ENCODE measurements around the gene ITSN2. TPM values are rescaled to one million over a fixed set of nuclear protein-coding genes. Genes with fewer than 3 reads are reported as not detected.

Gene ITSN2
- total and polyA plus RNA-seq, 4 donors: 10.1 to 32.4 (median 21.6) TPM

- no peaks in the 10 kb centered on the region for H3K36me3 ChIP-seq (ENCODE audit: control insufficient read depth in 4 of 4, insufficient read depth in 3 of 4, low read depth in 1 of 4, low read length in 3 of 4)
- peaks cover 4 to 18% (median 10%) of the 10 kb centered on the region in 4 donors for H3K4me1 ChIP-seq (ENCODE audit: control insufficient read depth in 4 of 4, insufficient read depth in 4 of 4, low read length in 3 of 4)
- no peak overlapping the region for H3K4me3 ChIP-seq (ENCODE audit: low read depth in 1 of 3, low read length in 3 of 3)
- no peak for DNase-seq (ENCODE audit: low spot score)
- no peak for TF ChIP-seq RXRA (IDR thresholded peaks at IDR 0.05)
- TF ChIP-seq HNF4G (IDR thresholded peaks at IDR 0.05): no peak
- TF ChIP-seq FOXA2 (IDR thresholded peaks at IDR 0.05): no peak
- TF ChIP-seq SP1 (IDR thresholded peaks at IDR 0.05): no peak
- TF ChIP-seq JUND (IDR thresholded peaks at IDR 0.05): no peak
- TF ChIP-seq REST (IDR thresholded peaks at IDR 0.05): no peak
- TF ChIP-seq RAD21 (IDR thresholded peaks at IDR 0.05): no peak
- no peak for TF ChIP-seq FOXA1 (IDR thresholded peaks at IDR 0.05)
- no peak for TF ChIP-seq GABPA (IDR thresholded peaks at IDR 0.05 in 1 of 2, conservative IDR thresholded peaks at IDR 0.05 in 1 of 2)
- TF ChIP-seq YY1 (IDR thresholded peaks at IDR 0.05): no peak
- no peak for TF ChIP-seq MAX (IDR thresholded peaks at IDR 0.05)
- TF ChIP-seq CTCF (IDR thresholded peaks at IDR 0.05; ENCODE audit: low read depth, low read length, missing input control): no peak
- TF ChIP-seq EGR1 (IDR thresholded peaks at IDR 0.05; ENCODE audit: low read depth in 2 of 2): no peak
- TF ChIP-seq HNF4A (conservative IDR thresholded peaks at IDR 0.05): no peak
- TF ChIP-seq TAF1 (conservative IDR thresholded peaks at IDR 0.05): no peak
- no peak for TF ChIP-seq NR2F2 (IDR thresholded peaks at IDR 0.05)
- no peak for TF ChIP-seq ATF3 (IDR thresholded peaks at IDR 0.05)
- no peak overlapping the region for H3K9ac ChIP-seq (ENCODE audit: low read depth in 1 of 2, low read length in 2 of 2)
- no peaks in the 10 kb centered on the region for H3K9me3 ChIP-seq (ENCODE audit: control insufficient read depth in 4 of 4, low read length in 3 of 4)
- no peaks in the 10 kb centered on the region for H3K27me3 ChIP-seq (ENCODE audit: control insufficient read depth in 4 of 4, insufficient read depth in 4 of 4, low read length in 3 of 4)
- 85% methylated on average over 1 of the region's 1 CpG for WGBS
- H3K27ac ChIP-seq (ENCODE audit: low read depth in 1 of 2, low read length in 2 of 2): no peak overlapping the region
Measured at GRCh38 chr2:24343225-24343882, 17.0 kb downstream of the ITSN2 start.
